Prostate gland (tissue), 2 donors: Measurements from ENCODE around the gene CKS2.

Experiments used
- POLR2A ChIP-seq: fragments of 450-650 bp; IDR thresholded peaks from one replicate; pipeline ENCODE4 v1.6.1; 2016; ENCODE audit warnings: antibody characterized with exemption, mild to moderate bottlenecking
- POLR2AphosphoS5 ChIP-seq: sonication (generic); formaldehyde crosslinking; IDR thresholded peaks from one replicate; pipeline ENCODE4 v1.6.1; 2017; ENCODE audit warnings: antibody characterized with exemption
- TF ChIP-seq, protein P1 (sequence below), 4 experiments: fragments of 200-600 bp in 2 of 4; fragments of 450-650 bp in 2 of 4; sonication (generic) in 2 of 4; IDR thresholded peaks; 1 replicate in 3 of 4; 2 replicates in 1 of 4; pipeline ENCODE4 v1.5.1; 2016 to 2019; ENCODE audit warnings: antibody characterized with exemption in 4 of 4, mild to moderate bottlenecking in 2 of 4, moderate library complexity in 2 of 4

DNA sequence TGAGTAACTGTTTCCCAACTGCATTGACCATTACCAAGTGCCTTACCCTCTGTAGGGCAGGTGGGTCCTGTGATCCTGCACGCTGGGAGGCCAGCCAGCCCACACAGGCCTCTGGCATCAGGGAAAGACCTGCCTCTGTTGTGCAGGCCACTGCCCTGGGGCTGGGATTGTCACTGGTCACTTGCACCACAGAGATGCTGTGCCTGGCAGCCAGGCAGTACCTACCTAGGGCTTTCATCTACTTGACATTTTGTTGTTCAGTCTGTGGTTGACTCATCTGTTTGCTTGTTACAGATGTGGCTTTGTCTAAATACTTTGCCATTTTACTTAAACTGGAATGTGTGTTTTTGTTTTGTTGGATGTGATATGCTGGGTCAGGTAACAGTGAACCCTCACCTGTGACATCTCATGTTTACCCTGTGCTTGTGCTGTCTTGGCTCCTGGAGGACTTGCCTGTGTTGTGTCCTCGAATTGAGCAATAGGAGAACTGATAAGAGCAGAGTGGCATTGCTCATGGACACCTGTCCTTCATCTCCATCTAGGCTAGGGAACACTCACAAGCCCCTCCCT, 40.1 kb downstream of the CKS2 start:
- TF ChIP-seq POLR2A (no peak), POLR2AphosphoS5 (no peak)
- TF ChIP-seq, protein P1, sequence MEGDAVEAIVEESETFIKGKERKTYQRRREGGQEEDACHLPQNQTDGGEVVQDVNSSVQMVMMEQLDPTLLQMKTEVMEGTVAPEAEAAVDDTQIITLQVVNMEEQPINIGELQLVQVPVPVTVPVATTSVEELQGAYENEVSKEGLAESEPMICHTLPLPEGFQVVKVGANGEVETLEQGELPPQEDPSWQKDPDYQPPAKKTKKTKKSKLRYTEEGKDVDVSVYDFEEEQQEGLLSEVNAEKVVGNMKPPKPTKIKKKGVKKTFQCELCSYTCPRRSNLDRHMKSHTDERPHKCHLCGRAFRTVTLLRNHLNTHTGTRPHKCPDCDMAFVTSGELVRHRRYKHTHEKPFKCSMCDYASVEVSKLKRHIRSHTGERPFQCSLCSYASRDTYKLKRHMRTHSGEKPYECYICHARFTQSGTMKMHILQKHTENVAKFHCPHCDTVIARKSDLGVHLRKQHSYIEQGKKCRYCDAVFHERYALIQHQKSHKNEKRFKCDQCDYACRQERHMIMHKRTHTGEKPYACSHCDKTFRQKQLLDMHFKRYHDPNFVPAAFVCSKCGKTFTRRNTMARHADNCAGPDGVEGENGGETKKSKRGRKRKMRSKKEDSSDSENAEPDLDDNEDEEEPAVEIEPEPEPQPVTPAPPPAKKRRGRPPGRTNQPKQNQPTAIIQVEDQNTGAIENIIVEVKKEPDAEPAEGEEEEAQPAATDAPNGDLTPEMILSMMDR (IDR thresholded peaks at IDR 0.05) = no peak
